ENCODE data around the gene MTMR2.

- no peak for TF ChIP-seq CTCF (IDR thresholded peaks at IDR 0.05)
- TF ChIP-seq POLR2A (IDR thresholded peaks at IDR 0.05): no peak
- no peak for TF ChIP-seq POLR2AphosphoS5 (IDR thresholded peaks at IDR 0.05)
Measured at GRCh38 chr11:95964281-95964680, 40.4 kb upstream of the MTMR2 start.

Data from prostate gland (tissue), 2 donors.